ENCODE measurements around the gene LSMEM2.

LSMEM2 gene

GRCh38 chr3:50248387-50248786 is 30.5 kb upstream of the LSMEM2 start:
- no peak for TF ChIP-seq CTCF (IDR thresholded peaks at IDR 0.05; ENCODE audit: unreplicated experiment in 3 of 3)

GRCh38 chr3:50249457-50249856 is 29.4 kb upstream of the LSMEM2 start:
- Mint-ChIP-seq H3K9me3 (no peaks in the 10 kb centered on the region), H3K27me3 (ENCODE audit: low read depth) (no peaks in the 10 kb centered on the region), H3K4me1 (peaks cover 40% of the 10 kb centered on the region), H3K4me3 (no peak overlapping the region), H3K27ac (no peak overlapping the region), H3K36me3 (ENCODE audit: low read depth) (peaks cover 12% of the 10 kb centered on the region)
- no peak for TF ChIP-seq CTCF (IDR thresholded peaks at IDR 0.05; ENCODE audit: unreplicated experiment in 3 of 3)

More at GRCh38 chr3:50248387-50248786, 30.5 kb upstream of the LSMEM2 start:
- Mint-ChIP-seq H3K27ac (peak overlapping the region; percentile 47 to 73 (median 69)), H3K36me3 (ENCODE audit: low read depth) (peaks cover 8% of the 10 kb centered on the region), H3K4me3 (peak overlapping the region in 1 of 3 experiments; percentile 36), H3K9me3 (no peaks in the 10 kb centered on the region), H3K4me1 (peaks cover 40% of the 10 kb centered on the region), H3K27me3 (ENCODE audit: low read depth) (no peaks in the 10 kb centered on the region)

GRCh38 chr3:50250514-50250913 is 28.4 kb upstream of the LSMEM2 start:
- peaks cover 35% of the 10 kb centered on the region for H3K4me1 Mint-ChIP-seq
- no peak overlapping the region for H3K27ac Mint-ChIP-seq
- H3K27me3 Mint-ChIP-seq (ENCODE audit: low read depth) = no peaks in the 10 kb centered on the region
- H3K4me3 Mint-ChIP-seq = no peak overlapping the region
- peaks cover 12% of the 10 kb centered on the region for H3K36me3 Mint-ChIP-seq (ENCODE audit: low read depth)
- TF ChIP-seq CTCF (IDR thresholded peaks at IDR 0.05; ENCODE audit: unreplicated experiment in 3 of 3) = no peak
- H3K9me3 Mint-ChIP-seq = no peaks in the 10 kb centered on the region

- peaks cover 15% of the 10 kb centered on the region for H3K36me3 Mint-ChIP-seq (ENCODE audit: low read depth)
- peak overlapping the region in 1 of 3 experiments; percentile 55 for H3K27ac Mint-ChIP-seq
- H3K9me3 Mint-ChIP-seq = no peaks in the 10 kb centered on the region
- no peaks in the 10 kb centered on the region for H3K27me3 Mint-ChIP-seq (ENCODE audit: low read depth)
- TF ChIP-seq CTCF (IDR thresholded peaks at IDR 0.05; ENCODE audit: unreplicated experiment in 3 of 3) = no peak
- no peak overlapping the region for H3K4me3 Mint-ChIP-seq
- peaks cover 28% of the 10 kb centered on the region for H3K4me1 Mint-ChIP-seq
Observed at GRCh38 chr3:50251220-50251619, 27.7 kb upstream of the LSMEM2 start.

GRCh38 chr3:50254577-50255250 is 24.2 kb upstream of the LSMEM2 start:
- Mint-ChIP-seq H3K27me3 (ENCODE audit: low read depth) (no peaks in the 10 kb centered on the region), H3K27ac (no peak overlapping the region), H3K4me1 (peaks cover 34% of the 10 kb centered on the region), H3K9me3 (no peaks in the 10 kb centered on the region), H3K36me3 (ENCODE audit: low read depth) (peaks cover 28% of the 10 kb centered on the region), H3K4me3 (no peak overlapping the region)
- TF ChIP-seq CTCF (IDR thresholded peaks at IDR 0.05; ENCODE audit: unreplicated experiment in 3 of 3) = no peak

- peaks cover 33% of the 10 kb centered on the region for H3K4me1 Mint-ChIP-seq
- peaks cover 25% of the 10 kb centered on the region for H3K36me3 Mint-ChIP-seq (ENCODE audit: low read depth)
- no peak for TF ChIP-seq CTCF (IDR thresholded peaks at IDR 0.05; ENCODE audit: unreplicated experiment in 3 of 3)
- no peaks in the 10 kb centered on the region for H3K9me3 Mint-ChIP-seq
- no peak overlapping the region for H3K4me3 Mint-ChIP-seq
- H3K27ac Mint-ChIP-seq = no peak overlapping the region
- H3K27me3 Mint-ChIP-seq (ENCODE audit: low read depth) = no peaks in the 10 kb centered on the region
Observed at GRCh38 chr3:50255251-50255615, 23.7 kb upstream of the LSMEM2 start.

Measured in nephron (organoid).